ENCODE data around the gene PTPRR. TPM values are rescaled to one million over a fixed set of nuclear protein-coding genes. Genes with fewer than 3 reads are reported as not detected.

PTPRR gene
- total and polyA plus RNA-seq, 10 of the 15 experiments (the other 5 are each of a cell fraction or from before 2014, with no cell fraction given) = 0.14 to 3.1 (median 0.42) TPM

- H4K20me1 ChIP-seq (ENCODE audit: control insufficient read depth, insufficient read depth) = no peaks in the 10 kb centered on the region
- in situ Hi-C loops (cut with MboI) (loop anchor here (5.0 kb wide), 1 partner anchor 135 kb away; no protein-coding TSS in a partner anchor), intact Hi-C loops (cut with micrococcal nuclease; ENCODE audit: unreplicated experiment) (no loop called here)
- no peak overlapping the region for H3K27ac ChIP-seq (ENCODE audit: control insufficient read depth, insufficient read depth)
- no peak overlapping the region for H3K9ac ChIP-seq (ENCODE audit: control insufficient read depth, insufficient read depth, low read length)
- FAIRE-seq (no peak), DNase-seq (ENCODE audit: low read depth, low spot score) (no peak), ATAC-seq (no peak)
- no peak overlapping the region for H2AFZ ChIP-seq (ENCODE audit: control insufficient read depth, low read depth, low read length)
- POLR2A ChIA-PET = no interaction called here
- no peaks in the 10 kb centered on the region for H3K79me2 ChIP-seq (ENCODE audit: control insufficient read depth, insufficient read depth, low read length)
- H3K9me3 ChIP-seq (replicated peaks; ENCODE audit: control insufficient read depth, insufficient read depth, low read length) = no peaks in the 10 kb centered on the region
- WGBS (ENCODE audit: insufficient coverage, insufficient replicate concordance, low lambda C conversion rate, missing lambda C conversion rate) = 34% methylated on average over 2 of the region's 2 CpGs
- no peak overlapping the region for H3K4me3 ChIP-seq
- H3K36me3 ChIP-seq (ENCODE audit: control insufficient read depth in 2 of 2, insufficient read depth in 2 of 2, low read length in 1 of 2) = no peaks in the 10 kb centered on the region
- SMC1A ChIA-PET (ENCODE audit: uncharacterized antibody, unreplicated experiment) = interaction anchor here (1.3 kb wide), 1 partner anchor 10 kb away, joined by 4 read pairs; no protein-coding TSS in a partner anchor
- H3K4me1 ChIP-seq (ENCODE audit: control insufficient read depth, insufficient read depth, low read length) = no peaks in the 10 kb centered on the region
- RAD21 ChIA-PET (ENCODE audit: unreplicated experiment) = no interaction called here
- H3K4me2 ChIP-seq (ENCODE audit: control insufficient read depth, insufficient read depth) = no peak overlapping the region
- BruUV-seq (replicated peaks) = no TSS peak
- CTCF ChIA-PET = no interaction called here
- H3K27me3 ChIP-seq (replicated peaks in 1 of 2; ENCODE audit: control insufficient read depth in 2 of 2, insufficient read depth in 2 of 2, low read length in 1 of 2) = no peaks in the 10 kb centered on the region
- TF ChIP-seq SUPT20H (IDR thresholded peaks at IDR 0.05; ENCODE audit: borderline replicate concordance, control insufficient read depth, low read depth, low read length) (no peak), IRF4 (IDR thresholded peaks at IDR 0.05; ENCODE audit: low read depth, low read length) (no peak), POU2F2 (IDR thresholded peaks at IDR 0.05; ENCODE audit: borderline replicate concordance, low read depth, low read length) (no peak), MTA3 (IDR thresholded peaks at IDR 0.05; ENCODE audit: borderline replicate concordance, low read length) (no peak), ZNF24 (IDR thresholded peaks at IDR 0.05) (no peak), RAD51 (IDR thresholded peaks at IDR 0.05) (no peak), TCF3 (IDR thresholded peaks at IDR 0.05; ENCODE audit: borderline replicate concordance, insufficient read depth, low read depth, low read length) (no peak), ATF2 (IDR thresholded peaks at IDR 0.05; ENCODE audit: low read length) (no peak), MTA2 (IDR thresholded peaks at IDR 0.05; ENCODE audit: low read depth) (no peak), SKIL (IDR thresholded peaks at IDR 0.05; ENCODE audit: low read depth, poor library complexity, severe bottlenecking) (no peak), RCOR1 (conservative IDR thresholded peaks at IDR 0.05; ENCODE audit: low read depth, low read length) (no peak), POLR2AphosphoS5 (IDR thresholded peaks at IDR 0.05; ENCODE audit: low read length) (no peak), MEF2A (IDR thresholded peaks at IDR 0.05; ENCODE audit: insufficient read depth, low read depth, low read length) (no peak)
- TF ChIP-seq, protein P1, sequence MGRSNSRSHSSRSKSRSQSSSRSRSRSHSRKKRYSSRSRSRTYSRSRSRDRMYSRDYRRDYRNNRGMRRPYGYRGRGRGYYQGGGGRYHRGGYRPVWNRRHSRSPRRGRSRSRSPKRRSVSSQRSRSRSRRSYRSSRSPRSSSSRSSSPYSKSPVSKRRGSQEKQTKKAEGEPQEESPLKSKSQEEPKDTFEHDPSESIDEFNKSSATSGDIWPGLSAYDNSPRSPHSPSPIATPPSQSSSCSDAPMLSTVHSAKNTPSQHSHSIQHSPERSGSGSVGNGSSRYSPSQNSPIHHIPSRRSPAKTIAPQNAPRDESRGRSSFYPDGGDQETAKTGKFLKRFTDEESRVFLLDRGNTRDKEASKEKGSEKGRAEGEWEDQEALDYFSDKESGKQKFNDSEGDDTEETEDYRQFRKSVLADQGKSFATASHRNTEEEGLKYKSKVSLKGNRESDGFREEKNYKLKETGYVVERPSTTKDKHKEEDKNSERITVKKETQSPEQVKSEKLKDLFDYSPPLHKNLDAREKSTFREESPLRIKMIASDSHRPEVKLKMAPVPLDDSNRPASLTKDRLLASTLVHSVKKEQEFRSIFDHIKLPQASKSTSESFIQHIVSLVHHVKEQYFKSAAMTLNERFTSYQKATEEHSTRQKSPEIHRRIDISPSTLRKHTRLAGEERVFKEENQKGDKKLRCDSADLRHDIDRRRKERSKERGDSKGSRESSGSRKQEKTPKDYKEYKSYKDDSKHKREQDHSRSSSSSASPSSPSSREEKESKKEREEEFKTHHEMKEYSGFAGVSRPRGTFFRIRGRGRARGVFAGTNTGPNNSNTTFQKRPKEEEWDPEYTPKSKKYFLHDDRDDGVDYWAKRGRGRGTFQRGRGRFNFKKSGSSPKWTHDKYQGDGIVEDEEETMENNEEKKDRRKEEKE (IDR thresholded peaks at IDR 0.05) = no peak
- TF ChIP-seq, protein P2, sequence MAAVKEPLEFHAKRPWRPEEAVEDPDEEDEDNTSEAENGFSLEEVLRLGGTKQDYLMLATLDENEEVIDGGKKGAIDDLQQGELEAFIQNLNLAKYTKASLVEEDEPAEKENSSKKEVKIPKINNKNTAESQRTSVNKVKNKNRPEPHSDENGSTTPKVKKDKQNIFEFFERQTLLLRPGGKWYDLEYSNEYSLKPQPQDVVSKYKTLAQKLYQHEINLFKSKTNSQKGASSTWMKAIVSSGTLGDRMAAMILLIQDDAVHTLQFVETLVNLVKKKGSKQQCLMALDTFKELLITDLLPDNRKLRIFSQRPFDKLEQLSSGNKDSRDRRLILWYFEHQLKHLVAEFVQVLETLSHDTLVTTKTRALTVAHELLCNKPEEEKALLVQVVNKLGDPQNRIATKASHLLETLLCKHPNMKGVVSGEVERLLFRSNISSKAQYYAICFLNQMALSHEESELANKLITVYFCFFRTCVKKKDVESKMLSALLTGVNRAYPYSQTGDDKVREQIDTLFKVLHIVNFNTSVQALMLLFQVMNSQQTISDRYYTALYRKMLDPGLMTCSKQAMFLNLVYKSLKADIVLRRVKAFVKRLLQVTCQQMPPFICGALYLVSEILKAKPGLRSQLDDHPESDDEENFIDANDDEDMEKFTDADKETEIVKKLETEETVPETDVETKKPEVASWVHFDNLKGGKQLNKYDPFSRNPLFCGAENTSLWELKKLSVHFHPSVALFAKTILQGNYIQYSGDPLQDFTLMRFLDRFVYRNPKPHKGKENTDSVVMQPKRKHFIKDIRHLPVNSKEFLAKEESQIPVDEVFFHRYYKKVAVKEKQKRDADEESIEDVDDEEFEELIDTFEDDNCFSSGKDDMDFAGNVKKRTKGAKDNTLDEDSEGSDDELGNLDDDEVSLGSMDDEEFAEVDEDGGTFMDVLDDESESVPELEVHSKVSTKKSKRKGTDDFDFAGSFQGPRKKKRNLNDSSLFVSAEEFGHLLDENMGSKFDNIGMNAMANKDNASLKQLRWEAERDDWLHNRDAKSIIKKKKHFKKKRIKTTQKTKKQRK (IDR thresholded peaks at IDR 0.05; ENCODE audit: low read depth, low read length) = no peak
These were observed 327.9 kb downstream of the PTPRR start for GRCh38 chr12:70592664-70593063.
